ENCODE measurements around the gene TAS2R38.
"Not testable (repeated sequence)": the region's sequence is repeated elsewhere in the genome, so short reads cannot be mapped to it uniquely, and the experiment has no call there.

TAS2R38 gene
- total RNA-seq: 0 to 0.10 (median 0) reads per million in 4 experiments

- no peak for DNase-seq
Measured at GRCh38 chr7:141973673-141974072, at the start of gene TAS2R38. TAS2R38 (minus strand) TSS chr7:141973773; CDS start chr7:141973689, 84 bp downstream.

GRCh38 chr7:142018154-142018553 is 44.6 kb upstream of the TAS2R38 start:
- DNase-seq: no peak

GRCh38 chr7:142017451-142017850 is 43.9 kb upstream of the TAS2R38 start:
- no peak for DNase-seq

- DNase-seq: no peak
Measured at GRCh38 chr7:142012825-142013511, 39.4 kb upstream of the TAS2R38 start.

GRCh38 chr7:142010952-142011548 is 37.5 kb upstream of the TAS2R38 start:
- no peak for DNase-seq

- no peak for DNase-seq
Measured at GRCh38 chr7:142009187-142009586, 35.6 kb upstream of the TAS2R38 start.

- DNase-seq: no peak
Measured at GRCh38 chr7:142006577-142006976, 33.0 kb upstream of the TAS2R38 start.

- no peak for DNase-seq
Measured at GRCh38 chr7:142002179-142002578, 28.6 kb upstream of the TAS2R38 start.

GRCh38 chr7:142001163-142001874 is 27.7 kb upstream of the TAS2R38 start:
- no peak for DNase-seq

GRCh38 chr7:142000244-142000643 is 26.7 kb upstream of the TAS2R38 start:
- no peak for DNase-seq

- no peak for DNase-seq
Measured at GRCh38 chr7:141999058-141999623, 25.6 kb upstream of the TAS2R38 start.

GRCh38 chr7:141993354-141993753 is 19.8 kb upstream of the TAS2R38 start:
- DNase-seq: no peak

- DNase-seq: no peak
Measured at GRCh38 chr7:141992688-141993087, 19.1 kb upstream of the TAS2R38 start.

- DNase-seq: no peak
Measured at GRCh38 chr7:141992156-141992555, 18.6 kb upstream of the TAS2R38 start.

- DNase-seq: no peak
Measured at GRCh38 chr7:141991140-141991539, 17.6 kb upstream of the TAS2R38 start.

GRCh38 chr7:141990011-141990725 is 16.6 kb upstream of the TAS2R38 start:
- no peak for DNase-seq

GRCh38 chr7:141987803-141988202 is 14.2 kb upstream of the TAS2R38 start:
- DNase-seq: not testable (repeated sequence)

- DNase-seq: no peak
Measured at GRCh38 chr7:141986923-141987322, 13.3 kb upstream of the TAS2R38 start.

GRCh38 chr7:141985926-141986325 is 12.4 kb upstream of the TAS2R38 start:
- DNase-seq: not testable (repeated sequence)

GRCh38 chr7:141979568-141979967 is 6.0 kb upstream of the TAS2R38 start:
- no peak for DNase-seq

GRCh38 chr7:141978351-141978750 is 4.8 kb upstream of the TAS2R38 start:
- no peak for DNase-seq

GRCh38 chr7:141976524-141977245 is 3.1 kb upstream of the TAS2R38 start:
- no peak for DNase-seq
